Natural killer cell (primary cell): ENCODE data around the gene ASGR1. TPM values are rescaled to one million over a fixed set of nuclear protein-coding genes. Genes with fewer than 3 reads are reported as not detected.

Experiments
- ATAC-seq, 3 donors: fragments of 150-1000 bp in 2 of 3; fragments of 200-7000 bp in 1 of 3; cut with Tn5 transposase; 1 replicate in 1 of 3; 2 replicates in 2 of 3; pipeline ENCODE4 v1.10.0; 2021; ENCODE audit warnings: mild to moderate bottlenecking in 2 of 3, moderate library complexity in 2 of 3
- DNase-seq, 2 donors: peaks; one replicate each; pipeline versions ENCODE4 v3.0.0 to v3.0.0-alpha.2; 2013 to 2021; ENCODE audit warnings: mixed read lengths in 1 of 2
- H3K27ac ChIP-seq: one replicate; pipeline ENCODE4 v1.5.1; 2013; ENCODE audit warnings: mild to moderate bottlenecking, low read length
- H3K27me3 ChIP-seq: one replicate; pipeline ENCODE4 v1.6.1; 2013; ENCODE audit warnings: low read length; ENCODE audit not compliant: control insufficient read depth, insufficient read depth
- H3K36me3 ChIP-seq: one replicate; pipeline ENCODE4 v1.6.1; 2013; ENCODE audit warnings: low read length; ENCODE audit not compliant: control insufficient read depth, insufficient read depth
- H3K4me1 ChIP-seq: one replicate; pipeline ENCODE4 v1.6.1; 2013; ENCODE audit warnings: low read length; ENCODE audit not compliant: control insufficient read depth, insufficient read depth
- H3K4me3 ChIP-seq: one replicate; pipeline ENCODE4 v1.5.1; 2013; ENCODE audit warnings: low read length
- H3K9me3 ChIP-seq: one replicate; pipeline ENCODE4 v1.6.1; 2013; ENCODE audit warnings: low read length; ENCODE audit not compliant: control insufficient read depth, insufficient read depth
- H3K27ac Mint-ChIP-seq, 2 donors: one replicate each; pipeline ENCODE4 v1.8.0; 2022; ENCODE audit warnings: mild to moderate bottlenecking in 2 of 2, mixed read lengths in 2 of 2, moderate library complexity in 1 of 2
- H3K27me3 Mint-ChIP-seq, 2 donors: one replicate each; pipeline ENCODE4 v1.8.0; 2022; ENCODE audit warnings: low read depth in 2 of 2, mixed read lengths in 2 of 2
- H3K36me3 Mint-ChIP-seq: one replicate; pipeline ENCODE4 v1.8.0; 2022; ENCODE audit warnings: mixed read lengths
- H3K4me1 Mint-ChIP-seq, 2 donors: one replicate each; pipeline ENCODE4 v1.8.0; 2022; ENCODE audit warnings: mixed read lengths in 2 of 2
- H3K4me3 Mint-ChIP-seq: one replicate; pipeline ENCODE4 v1.8.0; 2022; ENCODE audit warnings: mild to moderate bottlenecking, moderate library complexity, mixed read lengths
- H3K9me3 Mint-ChIP-seq, 2 donors: one replicate each; pipeline ENCODE4 v1.8.0; 2022; ENCODE audit warnings: mixed read lengths in 2 of 2
- CTCF ChIP-seq: fragments of 200-600 bp; IDR thresholded peaks from one replicate; pipeline ENCODE4 v1.8.0; 2022; ENCODE audit warnings: antibody characterized with exemption
- WGBS: methylation state at CpG from one replicate; pipeline ENCODE4 v1.1.7; 2013; ENCODE audit warnings: missing lambda C conversion rate; ENCODE audit not compliant: insufficient coverage; 5-methylcytosine and 5-hydroxymethylcytosine counted together
- intact Hi-C: fragments of 100-400 bp; cut with micrococcal nuclease; formaldehyde crosslinking; loops from one replicate; pipeline ENCODE4 v1.14.2; 2022
- total RNA-seq, 4 donors: library from RNA; stranded (reverse); fragments of 120-200 nt in 1 of 4; gene quantifications; one replicate each; pipeline versions ENCODE4 v1.2.3 to v1.2.4, GENCODE V29; 2013 to 2022

Gene ASGR1
- total RNA-seq, 3 donors from 2014 or later (not counting 1 experiment from before 2014, with no cell fraction given) = 0.35 to 1.4 TPM; not detected in 1

GRCh38 chr17:7137171-7137943 is 41.8 kb downstream of the ASGR1 start:
- Histone ChIP-seq H3K27ac (no peak overlapping the region), H3K9me3 (no peaks in the 10 kb centered on the region), H3K4me1 (peaks cover 17% of the 10 kb centered on the region), H3K27me3 (peaks cover 3% of the 10 kb centered on the region), H3K36me3 (no peaks in the 10 kb centered on the region), H3K4me3 (no peak overlapping the region)
- no peak overlapping the region for H3K27ac Mint-ChIP-seq
- DNase-seq (no peak), ATAC-seq (no peak)
- no peak for TF ChIP-seq CTCF
- intact Hi-C loops = no loop called here
- peaks cover 17 to 26% of the 10 kb centered on the region in 2 donors for H3K27me3 Mint-ChIP-seq
- peaks cover 12 to 13% of the 10 kb centered on the region in 2 donors for H3K4me1 Mint-ChIP-seq
- H3K36me3 Mint-ChIP-seq = no peaks in the 10 kb centered on the region
- H3K4me3 Mint-ChIP-seq = no peak overlapping the region
- no peaks in the 10 kb centered on the region for H3K9me3 Mint-ChIP-seq
- WGBS = 47% methylated on average over 11 of the region's 13 CpGs

- Histone ChIP-seq H3K9me3 (no peaks in the 10 kb centered on the region), H3K27ac (no peak overlapping the region), H3K4me3 (no peak overlapping the region), H3K36me3 (no peaks in the 10 kb centered on the region), H3K27me3 (peaks cover 3% of the 10 kb centered on the region), H3K4me1 (peaks cover 24% of the 10 kb centered on the region)
- peak; percentile 93 for TF ChIP-seq CTCF
- Mint-ChIP-seq H3K36me3 (no peaks in the 10 kb centered on the region), H3K4me1 (peaks cover 12 to 13% of the 10 kb centered on the region in 2 donors), H3K27me3 (peaks cover 14 to 24% of the 10 kb centered on the region in 2 donors), H3K9me3 (no peaks in the 10 kb centered on the region), H3K4me3 (no peak overlapping the region), H3K27ac (no peak overlapping the region)
- intact Hi-C loops = loop anchor here (1.0 kb wide), 3 partner anchors 84 to 223 kb away; no protein-coding TSS in a partner anchor
- 24% methylated on average over 9 of the region's 9 CpGs for WGBS
- ATAC-seq = peak in 2 of 3 donors; percentile 30 to 46
- DNase-seq = peak; percentile 71 to 93
Measured at GRCh38 chr17:7136266-7136877, 42.8 kb downstream of the ASGR1 start.

GRCh38 chr17:7133916-7134315 is 45.3 kb downstream of the ASGR1 start:
- no peaks in the 10 kb centered on the region for H3K9me3 ChIP-seq
- H3K36me3 Mint-ChIP-seq = no peaks in the 10 kb centered on the region
- peaks cover 12 to 13% of the 10 kb centered on the region in 2 donors for H3K4me1 Mint-ChIP-seq
- ATAC-seq (no peak), DNase-seq (no peak)
- no peak overlapping the region for H3K4me3 ChIP-seq
- peaks cover 35% of the 10 kb centered on the region for H3K4me1 ChIP-seq
- WGBS = 87% methylated on average over 20 of the region's 20 CpGs
- peaks cover 19 to 32% of the 10 kb centered on the region in 2 donors for H3K27me3 Mint-ChIP-seq
- H3K36me3 ChIP-seq = no peaks in the 10 kb centered on the region
- H3K27ac Mint-ChIP-seq = peak overlapping the region in 1 of 2 donors; percentile 33
- intact Hi-C loops = no loop called here
- TF ChIP-seq CTCF = no peak
- H3K27me3 ChIP-seq = peaks cover 3% of the 10 kb centered on the region
- H3K9me3 Mint-ChIP-seq = no peaks in the 10 kb centered on the region
- H3K4me3 Mint-ChIP-seq = no peak overlapping the region
- peak overlapping the region; percentile 45 for H3K27ac ChIP-seq
